H9 (cell line): ENCODE results near the gene TEX261. TPM values are rescaled to one million over a fixed set of nuclear protein-coding genes. Genes with fewer than 3 reads are reported as not detected.

ENCODE experiments used
- DNase-seq: peaks from one replicate; pipeline ENCODE4 v3.0.0-alpha.2; 2017
- H2AFZ ChIP-seq: one replicate; pipeline ENCODE4 v1.6.1; 2013; ENCODE audit warnings: mild to moderate bottlenecking, low read length, control low read depth, moderate library complexity
- H2AK5ac ChIP-seq: 2 replicates; pipeline ENCODE4 v1.6.1; 2013; ENCODE audit warnings: low read length, control low read depth, mixed read lengths; ENCODE audit not compliant: insufficient read length
- H2BK120ac ChIP-seq: one replicate; pipeline ENCODE4 v1.6.1; 2013; ENCODE audit warnings: low read depth, mild to moderate bottlenecking, low read length, control low read depth, inconsistent platforms; ENCODE audit not compliant: poor library complexity, severe bottlenecking
- H2BK12ac ChIP-seq: 2 replicates; pipeline ENCODE4 v1.6.1; 2013; ENCODE audit warnings: low read length, control low read depth, mixed read lengths, low read depth; ENCODE audit not compliant: insufficient read length
- H2BK15ac ChIP-seq: 2 replicates; pipeline ENCODE4 v1.6.1; 2013; ENCODE audit warnings: low read depth, low read length, control low read depth
- H2BK20ac ChIP-seq: one replicate; pipeline ENCODE4 v1.6.1; 2013; ENCODE audit warnings: low read depth, mild to moderate bottlenecking, low read length, control low read depth, inconsistent platforms; ENCODE audit not compliant: poor library complexity, severe bottlenecking
- H2BK5ac ChIP-seq: 2 replicates; pipeline ENCODE4 v1.6.1; 2013; ENCODE audit warnings: low read length, control low read depth, mixed read lengths; ENCODE audit not compliant: insufficient read length
- H3K14ac ChIP-seq: 2 replicates; pipeline ENCODE4 v1.6.1; 2013; ENCODE audit warnings: low read length, control low read depth; ENCODE audit not compliant: insufficient read depth
- H3K18ac ChIP-seq: 2 replicates; pipeline ENCODE4 v1.6.1; 2013; ENCODE audit warnings: low read depth, mild to moderate bottlenecking, mixed read lengths, low read length, control low read depth; ENCODE audit not compliant: insufficient read length
- H3K23ac ChIP-seq: 2 replicates; pipeline ENCODE4 v1.6.1; 2013; ENCODE audit warnings: low read length, control low read depth, mixed read lengths, low read depth; ENCODE audit not compliant: insufficient read length
- H3K23me2 ChIP-seq: 2 replicates; pipeline ENCODE4 v1.6.1; 2013; ENCODE audit warnings: low read depth, mild to moderate bottlenecking, mixed read lengths, low read length, control low read depth; ENCODE audit not compliant: insufficient read length, poor library complexity, severe bottlenecking
- H3K27ac ChIP-seq: 2 replicates; pipeline ENCODE4 v1.5.1; 2013; ENCODE audit warnings: low read length, control low read depth, mixed read lengths, low read depth; ENCODE audit not compliant: insufficient read length
- H3K27me3 ChIP-seq: 2 replicates; pipeline ENCODE4 v1.6.1; 2013; ENCODE audit warnings: low read length, control low read depth, inconsistent platforms; ENCODE audit not compliant: insufficient read depth
- H3K4ac ChIP-seq: 2 replicates; pipeline ENCODE4 v1.6.1; 2013; ENCODE audit warnings: low read depth, mild to moderate bottlenecking, control low read depth, inconsistent platforms, low read length, moderate library complexity
- H3K4me1 ChIP-seq: 2 replicates; pipeline ENCODE4 v1.6.1; 2013; ENCODE audit warnings: low read length, control low read depth, inconsistent platforms; ENCODE audit not compliant: insufficient read depth
- H3K4me2 ChIP-seq: 2 replicates; pipeline ENCODE4 v1.6.1; 2013; ENCODE audit warnings: low read length, control low read depth, mixed read lengths; ENCODE audit not compliant: insufficient read length, insufficient read depth
- H3K56ac ChIP-seq: 2 replicates; pipeline ENCODE4 v1.6.1; 2013; ENCODE audit warnings: low read depth, mild to moderate bottlenecking, mixed read lengths, low read length, control low read depth; ENCODE audit not compliant: insufficient read length
- H3K79me1 ChIP-seq: 2 replicates; pipeline ENCODE4 v1.6.1; 2013; ENCODE audit warnings: low read depth, mild to moderate bottlenecking, moderate library complexity, low read length, control low read depth, inconsistent platforms; ENCODE audit not compliant: insufficient read depth, poor library complexity, severe bottlenecking
- H3K79me2 ChIP-seq: 2 replicates; pipeline ENCODE4 v1.6.1; 2013; ENCODE audit warnings: low read length, control low read depth, inconsistent platforms; ENCODE audit not compliant: insufficient read depth
- H3K9ac ChIP-seq: 2 replicates; pipeline ENCODE4 v1.6.1; 2013; ENCODE audit warnings: low read length, control low read depth, mixed read lengths; ENCODE audit not compliant: insufficient read length; ENCODE audit errors: extremely low read depth
- H3K9me3 ChIP-seq: one replicate; pipeline ENCODE4 v1.6.1; 2013; ENCODE audit warnings: low read depth, low read length, inconsistent platforms; ENCODE audit not compliant: control insufficient read depth
- H3T11ph ChIP-seq: one replicate; pipeline ENCODE4 v1.6.1; 2013; ENCODE audit warnings: mild to moderate bottlenecking, low read length, control low read depth, inconsistent platforms
- H4K20me1 ChIP-seq: one replicate; pipeline ENCODE4 v1.6.1; 2013; ENCODE audit not compliant: control insufficient read depth, insufficient read length, insufficient read depth
- H4K5ac ChIP-seq: 2 replicates; pipeline ENCODE4 v1.6.1; 2013; ENCODE audit warnings: low read depth, mild to moderate bottlenecking, mixed read lengths, low read length, control low read depth; ENCODE audit not compliant: insufficient read length
- H4K8ac ChIP-seq: replicated peaks from 2 replicates; pipeline ENCODE4 v1.6.1; 2013; ENCODE audit warnings: low read length, control low read depth, mixed read lengths, low read depth; ENCODE audit not compliant: insufficient read length
- H4K91ac ChIP-seq: 2 replicates; pipeline ENCODE4 v1.6.1; 2013; ENCODE audit warnings: low read depth, mild to moderate bottlenecking, moderate library complexity, mixed read lengths, low read length, control low read depth; ENCODE audit not compliant: insufficient read length
- H3K27ac Mint-ChIP-seq, 3 experiments: 2 replicates in 2 of 3; 3 replicates in 1 of 3; pipeline ENCODE4 v1.8.0; 2020 to 2021; ENCODE audit warnings: mixed read lengths in 3 of 3, mild to moderate bottlenecking in 1 of 3, moderate library complexity in 1 of 3
- H3K27me3 Mint-ChIP-seq: 2 replicates; pipeline ENCODE4 v1.8.0; 2021; ENCODE audit warnings: low read depth, mild to moderate bottlenecking, moderate library complexity, mixed read lengths
- H3K36me3 Mint-ChIP-seq, 3 experiments: 2 replicates in 2 of 3; 3 replicates in 1 of 3; pipeline ENCODE4 v1.8.0; 2020 to 2021; ENCODE audit warnings: low read depth in 3 of 3, mixed read lengths in 3 of 3; ENCODE audit not compliant: insufficient read depth in 1 of 3
- H3K4me1 Mint-ChIP-seq, 2 experiments: 2 replicates each; pipeline ENCODE4 v1.8.0; 2020; ENCODE audit warnings: mixed read lengths in 2 of 2
- H3K4me3 Mint-ChIP-seq, 2 experiments: 2 replicates in 1 of 2; 3 replicates in 1 of 2; pipeline ENCODE4 v1.8.0; 2020 to 2021; ENCODE audit warnings: mild to moderate bottlenecking in 2 of 2, mixed read lengths in 2 of 2, moderate library complexity in 1 of 2
- H3K9me3 Mint-ChIP-seq, 2 experiments: 2 replicates in 1 of 2; 3 replicates in 1 of 2; pipeline ENCODE4 v1.8.0; 2020; ENCODE audit warnings: mild to moderate bottlenecking in 2 of 2, mixed read lengths in 2 of 2, moderate library complexity in 1 of 2
- WGBS: extraction: QIAGEN DNeasy Blood & Tissue Kit; methylation state at CpG from one replicate; pipeline ENCODE4 v1.1.7; 2013; ENCODE audit warnings: missing lambda C conversion rate, low lambda C conversion rate, mixed read lengths; ENCODE audit not compliant: insufficient read length; ENCODE audit errors: extremely low coverage; 5-methylcytosine and 5-hydroxymethylcytosine counted together
- total RNA-seq: library from RNA; stranded (reverse); gene quantifications from 2 replicates; pipeline ENCODE4 v1.2.1, GENCODE V29; 2021
- TF ChIP-seq, protein P1 (sequence below): fragments of 200-600 bp; sonication (generic); conservative IDR thresholded peaks from 3 replicates; pipeline ENCODE4 v1.8.0; 2021; ENCODE audit warnings: antibody characterized with exemption, mild to moderate bottlenecking

The TEX261 gene
- total RNA-seq, 1 experiment from 2014 or later: 19.2 TPM

DNA sequence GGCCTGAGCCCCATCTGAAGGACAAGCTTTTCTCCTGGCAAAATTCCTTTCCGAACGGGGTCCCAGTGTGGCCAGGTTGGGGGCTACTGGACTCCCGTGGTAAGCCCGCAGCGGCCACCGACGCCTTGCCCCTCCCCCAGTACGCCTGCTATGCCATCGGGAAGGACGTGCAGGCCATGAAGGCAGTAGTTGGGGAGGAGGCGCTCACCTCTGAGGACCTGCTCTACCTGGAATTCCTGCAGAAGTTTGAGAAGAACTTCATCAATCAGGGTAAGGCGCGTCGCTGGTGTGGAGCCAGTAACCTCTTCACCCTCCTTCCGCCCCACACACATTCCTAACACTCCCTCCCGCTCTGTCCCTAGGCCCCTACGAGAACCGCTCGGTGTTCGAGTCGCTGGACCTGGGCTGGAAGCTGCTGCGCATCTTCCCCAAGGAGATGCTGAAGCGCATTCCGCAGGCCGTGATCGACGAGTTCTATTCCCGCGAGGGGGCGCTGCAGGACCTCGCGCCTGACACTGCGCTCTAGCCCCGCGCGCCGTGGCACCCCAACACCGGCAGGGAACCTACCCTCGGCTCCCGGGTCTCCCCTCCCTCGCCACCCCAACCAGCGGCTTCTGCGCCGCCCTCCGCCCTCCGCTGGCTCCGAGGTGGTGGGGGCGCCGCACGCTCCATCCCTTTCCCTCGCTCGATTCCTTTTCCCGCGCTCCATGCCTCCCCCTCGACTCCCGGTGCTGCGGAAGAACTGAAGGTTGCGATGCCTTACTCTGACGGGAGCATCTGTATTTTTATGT, 29.9 kb downstream of the TEX261 start:
- no peak overlapping the region for H3K18ac ChIP-seq
- H2AFZ ChIP-seq: no peak overlapping the region
- no peak overlapping the region for H4K91ac ChIP-seq
- no peak overlapping the region for H2AK5ac ChIP-seq
- no peak overlapping the region for H4K5ac ChIP-seq
- peaks cover 15% of the 10 kb centered on the region; the same call in 1 of the 2 replicates for H3K27me3 ChIP-seq
- no peak overlapping the region for H3K27ac ChIP-seq
- H3K79me1 ChIP-seq: no peaks in the 10 kb centered on the region
- no peaks in the 10 kb centered on the region for H4K20me1 ChIP-seq
- peak overlapping the region; percentile 42 for H3K4me2 ChIP-seq
- H3T11ph ChIP-seq: no peak overlapping the region
- H3K4ac ChIP-seq: no peak overlapping the region
- H2BK20ac ChIP-seq: no peak overlapping the region
- H3K9me3 ChIP-seq: no peaks in the 10 kb centered on the region
- no peak overlapping the region for H4K8ac ChIP-seq
- TF ChIP-seq, protein P1, sequence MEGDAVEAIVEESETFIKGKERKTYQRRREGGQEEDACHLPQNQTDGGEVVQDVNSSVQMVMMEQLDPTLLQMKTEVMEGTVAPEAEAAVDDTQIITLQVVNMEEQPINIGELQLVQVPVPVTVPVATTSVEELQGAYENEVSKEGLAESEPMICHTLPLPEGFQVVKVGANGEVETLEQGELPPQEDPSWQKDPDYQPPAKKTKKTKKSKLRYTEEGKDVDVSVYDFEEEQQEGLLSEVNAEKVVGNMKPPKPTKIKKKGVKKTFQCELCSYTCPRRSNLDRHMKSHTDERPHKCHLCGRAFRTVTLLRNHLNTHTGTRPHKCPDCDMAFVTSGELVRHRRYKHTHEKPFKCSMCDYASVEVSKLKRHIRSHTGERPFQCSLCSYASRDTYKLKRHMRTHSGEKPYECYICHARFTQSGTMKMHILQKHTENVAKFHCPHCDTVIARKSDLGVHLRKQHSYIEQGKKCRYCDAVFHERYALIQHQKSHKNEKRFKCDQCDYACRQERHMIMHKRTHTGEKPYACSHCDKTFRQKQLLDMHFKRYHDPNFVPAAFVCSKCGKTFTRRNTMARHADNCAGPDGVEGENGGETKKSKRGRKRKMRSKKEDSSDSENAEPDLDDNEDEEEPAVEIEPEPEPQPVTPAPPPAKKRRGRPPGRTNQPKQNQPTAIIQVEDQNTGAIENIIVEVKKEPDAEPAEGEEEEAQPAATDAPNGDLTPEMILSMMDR: peak; percentile 92
- no peak overlapping the region for H2BK15ac ChIP-seq
- no peaks in the 10 kb centered on the region for H3K4me1 ChIP-seq
- Mint-ChIP-seq H3K36me3 (no peaks in the 10 kb centered on the region), H3K9me3 (no peaks in the 10 kb centered on the region; a peak in 2 of 5 replicates), H3K27ac (no peak overlapping the region), H3K27me3 (peaks cover 95% of the 10 kb centered on the region), H3K4me1 (peaks cover 3 to 5% of the 10 kb centered on the region in 2 experiments), H3K4me3 (peak overlapping the region; percentile 47 to 83)
- H2BK5ac ChIP-seq: no peak overlapping the region
- H2BK12ac ChIP-seq: no peak overlapping the region
- peak; percentile 87 for DNase-seq
- no peak overlapping the region; the same call in 1 of the 2 replicates for H3K14ac ChIP-seq
- no peak overlapping the region for H3K56ac ChIP-seq
- no peak overlapping the region for H3K9ac ChIP-seq
- H3K23ac ChIP-seq: no peak overlapping the region
- WGBS: no CpG with 5 or more reads among the region's 59 CpGs
- H3K79me2 ChIP-seq: no peaks in the 10 kb centered on the region
- H3K23me2 ChIP-seq: peaks cover 7% of the 10 kb centered on the region
- H2BK120ac ChIP-seq: no peak overlapping the region
